NCI-H1417 treated with DMSO at 0.1 percent for 48 hours (cell line): ENCODE measurements around the gene RNASEH2C.
"Not testable (repeated sequence)": the region's sequence is repeated elsewhere in the genome, so short reads cannot be mapped to it uniquely, and the experiment has no call there.

Experiments used
- DNase-seq: peaks from one replicate; lab custom pipeline; 2025; lab: John Stamatoyannopoulos, UW

RNASEH2C gene

DNA sequence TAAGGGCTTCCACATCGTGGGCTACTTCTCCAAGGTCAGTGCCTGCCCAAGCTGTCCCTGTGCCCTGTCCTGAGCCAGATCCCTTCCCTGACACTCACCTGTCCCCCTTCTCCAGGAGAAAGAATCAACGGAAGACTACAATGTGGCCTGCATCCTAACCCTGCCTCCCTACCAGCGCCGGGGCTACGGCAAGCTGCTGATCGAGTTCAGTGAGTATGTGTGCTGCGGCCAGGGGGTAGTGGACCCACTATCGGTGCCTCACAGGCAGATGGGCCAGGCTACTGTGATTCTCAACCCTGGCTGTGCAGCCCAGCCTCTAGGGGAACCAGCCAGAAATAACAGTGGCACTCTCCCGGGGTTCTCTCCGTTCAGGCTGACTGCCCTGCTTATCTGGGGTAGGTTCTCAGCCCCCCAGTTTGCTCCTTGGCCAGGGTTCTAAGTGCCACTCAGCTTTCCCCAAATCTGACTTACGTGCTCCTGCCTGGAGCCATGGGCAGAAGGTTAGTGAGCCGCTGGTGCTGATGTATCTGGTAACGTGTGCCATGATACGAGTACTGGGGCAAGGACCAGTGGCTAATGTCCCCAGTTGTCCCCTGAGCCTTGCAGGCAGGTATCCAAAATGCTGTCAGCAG, 3.7 kb downstream of the RNASEH2C start:
- no peak for DNase-seq

DNA sequence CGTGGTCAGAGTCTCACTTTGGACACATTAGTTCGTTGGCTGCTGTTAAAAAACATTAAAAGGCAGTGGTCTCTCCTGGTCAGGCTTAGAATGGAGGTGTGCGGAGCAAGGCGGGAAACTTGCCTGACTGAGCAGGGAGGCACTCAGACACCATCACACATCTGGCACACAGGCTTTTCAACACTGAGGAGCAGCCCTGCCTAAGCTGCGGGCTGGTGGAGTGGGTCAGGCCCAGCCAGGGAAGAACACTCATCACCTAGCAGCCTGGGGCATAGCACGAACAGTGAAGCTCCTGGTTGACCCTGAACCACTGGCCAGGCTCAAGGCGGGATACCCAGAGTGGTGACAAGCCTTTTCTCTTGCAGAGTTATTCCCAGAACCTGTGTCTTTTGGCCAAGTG, 4.3 kb downstream of the RNASEH2C start:
- no peak for DNase-seq

DNA sequence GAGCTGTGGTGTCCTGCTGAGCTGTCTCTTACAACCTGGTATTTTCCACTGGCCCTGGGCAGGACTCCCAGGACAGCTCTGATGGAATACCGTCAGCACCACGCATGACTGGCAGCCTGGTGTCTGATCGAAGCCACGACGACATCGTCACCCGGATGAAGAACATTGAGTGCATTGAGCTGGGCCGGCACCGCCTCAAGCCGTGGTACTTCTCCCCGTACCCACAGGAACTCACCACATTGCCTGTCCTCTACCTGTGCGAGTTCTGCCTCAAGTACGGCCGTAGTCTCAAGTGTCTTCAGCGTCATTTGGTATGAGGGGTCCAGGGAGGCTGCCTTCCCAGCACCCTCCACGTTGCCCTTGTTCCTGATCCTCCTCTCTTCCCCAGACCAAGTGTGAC, 6.2 kb downstream of the RNASEH2C start:
- no peak for DNase-seq

DNA sequence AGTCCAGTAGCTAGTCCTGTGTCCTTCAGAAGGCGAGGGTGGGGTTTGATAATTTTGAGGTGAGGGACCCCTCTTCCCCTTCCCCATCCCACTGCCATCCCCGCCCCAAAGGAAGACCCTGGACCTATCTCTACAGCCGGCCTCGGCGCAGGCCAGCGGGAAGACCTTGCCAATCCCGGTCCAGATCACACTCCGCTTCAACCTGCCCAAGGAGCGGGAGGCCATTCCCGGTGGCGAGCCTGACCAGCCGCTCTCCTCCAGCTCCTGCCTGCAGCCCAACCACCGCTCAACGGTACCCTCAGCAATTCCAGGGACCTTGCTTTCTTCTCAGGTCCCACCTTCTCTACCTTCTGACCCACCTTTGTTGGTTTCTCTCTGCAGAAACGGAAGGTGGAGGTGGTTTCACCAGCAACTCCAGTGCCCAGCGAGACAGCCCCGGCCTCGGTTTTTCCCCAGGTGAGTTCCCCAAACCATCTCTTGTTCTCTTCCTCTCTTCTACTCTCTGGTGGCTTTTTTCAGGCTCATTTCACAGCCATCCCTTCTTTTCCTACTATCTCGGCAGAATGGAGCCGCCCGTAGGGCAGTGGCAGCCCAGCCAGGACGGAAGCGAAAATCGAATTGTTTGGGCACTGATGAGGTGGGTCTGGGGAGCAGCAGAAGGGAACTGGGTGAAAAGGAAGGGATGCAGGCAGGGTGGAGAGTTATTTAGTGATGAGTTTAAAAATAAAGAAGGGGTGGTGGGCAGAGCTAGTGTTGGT, 7.2 kb downstream of the RNASEH2C start:
- DNase-seq = no peak

DNA sequence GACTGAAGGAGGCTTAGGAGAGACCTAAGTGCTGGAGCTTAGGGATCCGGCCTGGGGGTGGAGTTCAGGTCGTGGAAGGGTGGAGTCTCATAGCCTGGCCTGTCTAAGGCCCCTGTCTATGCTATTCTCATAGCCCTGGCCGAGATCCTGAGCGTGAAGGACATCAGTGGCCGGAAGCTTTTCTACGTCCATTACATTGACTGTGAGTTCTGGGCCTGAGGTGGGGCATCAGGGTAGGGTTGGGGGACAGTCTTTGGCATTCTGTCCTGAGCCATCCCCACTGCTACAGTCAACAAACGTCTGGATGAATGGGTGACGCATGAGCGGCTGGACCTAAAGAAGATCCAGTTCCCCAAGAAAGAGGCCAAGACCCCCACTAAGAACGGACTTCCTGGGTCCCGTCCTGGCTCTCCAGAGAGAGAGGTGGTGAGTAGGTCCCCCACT, 7.9 kb downstream of the RNASEH2C start:
- no peak for DNase-seq

DNA sequence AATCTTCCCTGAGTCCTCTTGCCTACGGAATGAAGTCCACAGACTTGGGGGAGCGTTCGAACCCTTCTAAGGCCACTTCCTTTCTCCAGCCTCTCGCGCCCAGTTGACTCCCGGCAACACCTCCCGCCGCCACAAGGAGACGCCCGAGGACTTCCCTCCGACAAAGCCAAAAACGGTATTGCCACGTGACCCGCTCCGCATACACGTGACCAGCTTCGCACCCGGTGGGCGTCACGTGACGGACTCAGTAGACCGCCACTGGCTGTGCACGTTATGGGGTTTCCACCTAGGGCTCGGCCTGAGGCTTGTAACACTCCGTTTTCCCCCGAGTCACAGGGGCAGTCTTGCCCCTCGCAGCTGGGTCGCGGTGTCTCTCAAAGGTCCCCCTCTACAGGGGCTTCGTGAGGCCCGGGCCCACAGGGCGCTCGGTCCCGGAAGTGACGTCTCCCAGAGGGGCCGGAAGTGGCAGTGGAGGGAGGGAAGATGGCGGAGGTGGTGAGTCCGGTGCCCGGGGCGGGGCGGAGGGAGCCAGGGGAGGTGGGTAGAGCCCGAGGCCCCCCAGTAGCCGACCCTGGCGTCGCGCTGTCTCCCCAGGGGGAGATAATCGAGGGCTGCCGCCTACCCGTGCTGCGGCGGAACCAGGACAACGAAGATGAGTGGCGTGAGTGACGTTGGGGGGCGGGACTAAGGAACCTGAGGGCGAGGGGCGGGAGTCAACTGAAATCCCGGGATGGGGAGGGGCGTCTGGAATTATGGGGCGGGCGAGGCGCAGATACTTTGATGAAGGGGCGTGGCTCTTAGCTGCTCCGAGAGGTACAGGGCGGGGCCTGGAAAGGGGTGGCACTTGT, 8.6 kb downstream of the RNASEH2C start, which contains the start of gene KAT5:
Gene KAT5, plus strand, starts transcription at position 468 of the 848 bp plus-strand sequence. Its CDS starts 16 bp downstream, at position 484.
- DNase-seq = peak; percentile 91

DNA sequence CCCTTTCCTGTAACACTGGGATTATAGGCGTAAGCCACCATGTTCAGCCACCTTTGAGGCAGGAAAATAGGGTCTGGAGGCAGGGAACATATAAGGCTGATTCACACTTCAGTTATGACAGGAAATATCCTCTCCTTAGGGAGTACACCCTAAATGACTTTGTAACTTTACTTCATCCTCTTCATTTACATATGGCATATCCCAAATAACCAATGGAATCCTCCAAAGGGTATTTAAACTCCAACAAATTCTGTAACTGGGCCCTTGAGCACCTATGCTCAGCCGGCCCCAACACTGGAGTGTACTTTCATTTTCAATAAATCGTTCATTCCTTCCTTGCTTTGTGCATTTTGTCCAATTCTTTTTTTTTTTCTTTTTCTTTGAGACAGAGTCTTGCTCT, 10.2 kb downstream of the RNASEH2C start:
- no peak for DNase-seq

DNA sequence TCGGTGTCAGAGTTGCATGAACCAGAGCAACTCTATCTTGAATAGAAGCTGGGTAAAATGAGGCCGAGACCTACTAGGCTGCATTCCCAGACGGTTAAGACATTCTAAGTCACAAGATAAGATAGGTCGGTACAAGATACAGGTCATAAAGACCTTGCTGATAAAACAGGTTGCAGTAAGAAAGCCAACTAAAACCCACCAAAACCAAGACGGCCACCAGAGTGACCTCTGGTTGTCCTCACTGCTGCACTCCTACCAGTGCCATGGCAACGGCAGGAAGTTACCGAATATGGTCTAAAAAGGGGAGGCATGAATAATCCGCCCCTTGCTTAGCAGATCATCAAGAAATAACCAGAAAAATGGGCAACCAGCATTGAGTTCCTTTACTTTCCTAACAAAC, 10.9 kb downstream of the RNASEH2C start:
- DNase-seq = no peak

DNA sequence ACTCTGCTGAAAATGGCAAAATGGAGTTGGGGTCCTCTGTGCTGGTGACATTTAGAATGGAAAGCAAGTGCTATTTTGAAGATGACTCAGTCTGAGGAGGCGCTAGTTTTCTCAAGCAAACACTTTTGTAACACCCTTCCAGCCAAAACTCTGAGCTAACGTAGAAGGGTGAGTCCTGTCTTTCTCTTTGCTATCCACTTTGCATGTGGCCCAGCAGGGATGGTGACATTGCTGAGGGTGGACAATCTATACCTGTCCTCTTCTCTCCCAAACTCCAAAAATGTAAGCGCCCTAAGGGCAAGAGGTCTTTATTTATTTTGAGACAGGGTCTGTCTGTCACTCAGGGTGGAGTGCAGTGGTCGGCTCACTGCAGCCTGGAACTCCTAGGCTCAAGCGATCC, 12.1 kb downstream of the RNASEH2C start:
- no peak for DNase-seq

DNA sequence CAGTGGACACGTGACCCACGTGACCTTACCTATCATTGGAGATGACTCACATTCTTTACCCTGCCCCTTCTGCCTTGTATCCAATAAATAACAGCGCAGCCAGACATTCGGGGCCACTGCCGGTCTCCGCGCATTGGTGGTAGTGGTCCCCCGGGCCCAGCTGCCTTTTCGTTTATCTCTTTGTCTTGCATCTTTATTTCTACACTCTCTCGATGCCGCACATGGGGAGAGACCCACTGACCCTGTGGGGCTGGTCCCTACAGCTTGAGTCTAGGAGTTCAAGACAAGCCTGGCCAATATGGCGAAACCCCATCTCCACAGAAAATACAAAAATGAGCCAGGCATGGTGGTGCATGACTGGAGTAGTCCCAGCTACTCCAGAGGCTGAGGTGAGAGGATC, 13.6 kb downstream of the RNASEH2C start:
- DNase-seq = not testable (repeated sequence)

DNA sequence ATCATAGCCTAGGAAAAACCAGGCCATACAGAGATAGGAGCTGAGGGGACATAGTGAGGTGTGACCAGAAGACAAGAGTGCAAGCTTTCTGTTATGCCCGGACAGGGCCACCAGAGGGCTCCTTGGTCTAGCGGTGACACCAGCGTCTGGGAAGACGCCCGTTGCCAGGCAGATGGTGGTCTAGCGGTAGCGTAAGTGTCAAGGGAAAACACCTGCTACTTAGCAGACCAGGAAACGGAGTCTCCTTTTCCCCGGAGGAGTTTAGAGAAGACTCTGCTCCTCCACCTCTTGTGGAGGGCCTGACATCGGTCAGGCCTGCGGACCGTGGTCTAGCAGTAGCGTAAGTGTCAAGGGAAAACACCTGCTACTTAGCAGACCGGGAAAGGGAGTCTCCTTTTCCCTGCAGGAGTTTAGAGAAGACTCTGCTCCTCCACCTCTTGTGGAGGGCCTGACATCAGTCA, 14.3 kb downstream of the RNASEH2C start:
- DNase-seq = peak; percentile 22

DNA sequence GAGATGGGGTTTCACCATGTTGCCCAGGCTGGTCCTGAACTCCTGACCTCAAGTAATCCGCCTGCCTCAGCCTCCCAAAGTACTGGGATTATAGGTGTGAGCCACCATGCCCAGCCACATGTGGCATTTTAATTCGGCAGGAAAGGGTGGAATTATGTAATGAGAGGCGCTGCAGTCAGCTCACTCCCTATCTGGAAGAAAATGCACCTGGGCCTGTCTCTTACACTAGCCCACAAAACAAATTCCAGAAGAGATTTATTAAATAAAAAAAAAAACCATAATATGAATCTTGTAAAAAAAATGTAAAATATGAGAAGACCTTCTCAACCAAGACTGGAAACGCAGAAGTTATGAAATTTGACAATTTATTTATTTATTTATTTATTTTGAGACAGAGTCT, 16.8 kb downstream of the RNASEH2C start:
- no peak for DNase-seq

DNA sequence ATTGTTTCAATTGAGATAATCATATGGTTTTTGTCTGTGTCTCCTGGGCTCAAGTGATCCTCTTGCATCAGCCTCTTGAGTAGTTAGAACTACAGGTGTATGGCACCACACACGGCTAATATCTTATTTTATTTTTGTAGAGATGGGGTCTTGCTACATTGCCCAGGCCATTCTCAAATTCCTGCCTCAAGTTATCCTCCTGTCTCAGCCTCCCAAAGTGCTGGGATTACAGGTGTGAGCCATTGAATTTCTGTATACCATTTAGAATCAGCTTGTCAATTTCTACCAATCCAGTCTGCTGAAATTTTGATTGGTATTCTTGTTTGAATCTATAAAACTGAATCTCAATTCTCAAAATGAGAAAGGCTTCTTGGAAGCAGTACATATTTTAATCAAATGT, 18.9 kb downstream of the RNASEH2C start:
- DNase-seq = no peak

DNA sequence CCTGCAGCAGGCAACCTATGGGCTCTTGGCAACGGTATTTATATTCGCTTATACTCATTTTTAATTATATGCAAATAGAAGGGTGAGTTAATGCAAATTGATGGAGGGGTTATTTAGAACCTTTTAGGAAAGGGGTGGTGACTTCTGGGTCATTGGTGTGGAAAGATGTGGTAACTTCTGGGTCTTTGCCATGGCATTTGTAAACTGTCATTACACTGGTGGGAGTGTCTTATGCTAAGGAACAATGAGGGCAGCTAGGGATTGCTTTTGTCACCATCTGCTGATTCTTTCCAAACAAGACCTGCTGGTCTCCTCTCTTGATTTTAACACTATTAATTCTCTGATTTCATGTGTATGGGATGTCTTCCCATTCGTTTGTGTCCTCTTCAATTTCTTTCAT, 20.2 kb downstream of the RNASEH2C start:
- DNase-seq = no peak

DNA sequence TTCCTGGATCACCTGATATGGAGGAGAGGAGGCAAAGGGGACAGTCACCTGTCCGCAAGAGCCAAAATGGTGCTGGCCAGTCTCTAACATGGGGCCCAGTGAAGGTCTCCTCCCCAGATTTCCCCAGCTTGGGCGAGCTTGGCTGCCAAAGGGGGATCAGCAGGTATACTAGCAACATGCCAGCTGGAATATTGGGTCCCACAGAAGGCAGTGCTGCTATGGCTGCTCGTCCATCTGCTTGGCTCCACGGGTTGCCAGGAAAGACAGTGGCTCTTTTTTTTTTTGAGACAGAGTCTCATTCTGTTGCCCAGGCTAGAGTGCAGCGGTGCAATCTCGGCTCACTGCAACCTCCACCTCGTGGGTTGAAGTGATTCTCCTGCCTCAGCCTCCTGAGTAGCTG, 21.3 kb downstream of the RNASEH2C start:
- no peak for DNase-seq

DNA sequence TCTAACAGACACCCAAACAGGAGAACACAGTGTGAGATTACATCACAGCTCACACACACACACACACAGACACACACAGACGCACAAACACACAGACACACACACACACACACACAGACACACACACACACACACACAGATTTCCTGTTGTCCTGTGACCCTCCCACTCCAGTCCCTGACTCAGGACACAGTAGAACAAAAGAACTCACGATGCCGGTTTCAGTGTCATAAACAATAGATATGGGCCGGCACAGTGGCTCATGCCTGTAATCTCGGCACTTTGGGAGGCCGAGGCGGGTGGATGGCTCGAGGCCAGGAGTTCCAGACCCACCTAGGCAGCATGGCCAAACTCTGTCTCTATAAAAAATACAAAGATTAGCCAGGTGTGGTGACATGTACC, 22.4 kb downstream of the RNASEH2C start:
- no peak for DNase-seq

DNA sequence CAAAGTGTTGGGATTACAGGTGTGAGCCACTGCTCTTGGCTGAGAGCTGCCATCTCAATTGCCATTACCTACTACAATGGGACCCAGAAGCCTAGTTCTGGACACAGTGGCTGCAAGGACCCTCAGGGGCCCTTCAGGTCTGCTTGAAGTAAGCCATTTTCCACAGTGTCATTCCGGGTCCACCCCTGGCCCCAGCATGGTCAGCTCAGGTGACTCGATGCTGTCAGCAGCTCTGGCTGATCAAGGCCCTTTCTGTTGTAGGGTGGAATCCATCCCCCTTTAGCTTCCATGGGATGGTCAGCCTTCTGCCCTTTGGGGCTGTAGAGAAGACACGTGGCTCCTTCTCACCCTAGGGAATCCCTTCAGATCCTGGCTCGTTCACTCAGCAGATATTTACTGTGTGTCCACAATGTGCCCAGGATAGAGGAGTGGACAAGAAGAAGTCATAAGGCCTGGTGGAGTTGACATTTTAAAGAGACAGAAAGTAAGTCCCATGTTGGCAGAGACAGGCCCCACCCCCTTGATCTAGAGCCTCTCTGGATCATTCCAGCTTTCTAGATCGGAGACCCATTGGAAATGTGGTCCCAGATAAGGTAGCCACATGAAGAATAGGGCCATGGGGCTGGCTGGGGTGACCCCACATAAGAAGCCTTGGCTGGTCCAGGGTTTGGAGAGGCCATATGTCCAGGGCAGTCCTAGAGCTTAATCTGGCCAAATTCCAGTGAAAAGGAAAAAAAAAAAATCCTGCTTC, 23.6 kb downstream of the RNASEH2C start:
- no peak for DNase-seq

DNA sequence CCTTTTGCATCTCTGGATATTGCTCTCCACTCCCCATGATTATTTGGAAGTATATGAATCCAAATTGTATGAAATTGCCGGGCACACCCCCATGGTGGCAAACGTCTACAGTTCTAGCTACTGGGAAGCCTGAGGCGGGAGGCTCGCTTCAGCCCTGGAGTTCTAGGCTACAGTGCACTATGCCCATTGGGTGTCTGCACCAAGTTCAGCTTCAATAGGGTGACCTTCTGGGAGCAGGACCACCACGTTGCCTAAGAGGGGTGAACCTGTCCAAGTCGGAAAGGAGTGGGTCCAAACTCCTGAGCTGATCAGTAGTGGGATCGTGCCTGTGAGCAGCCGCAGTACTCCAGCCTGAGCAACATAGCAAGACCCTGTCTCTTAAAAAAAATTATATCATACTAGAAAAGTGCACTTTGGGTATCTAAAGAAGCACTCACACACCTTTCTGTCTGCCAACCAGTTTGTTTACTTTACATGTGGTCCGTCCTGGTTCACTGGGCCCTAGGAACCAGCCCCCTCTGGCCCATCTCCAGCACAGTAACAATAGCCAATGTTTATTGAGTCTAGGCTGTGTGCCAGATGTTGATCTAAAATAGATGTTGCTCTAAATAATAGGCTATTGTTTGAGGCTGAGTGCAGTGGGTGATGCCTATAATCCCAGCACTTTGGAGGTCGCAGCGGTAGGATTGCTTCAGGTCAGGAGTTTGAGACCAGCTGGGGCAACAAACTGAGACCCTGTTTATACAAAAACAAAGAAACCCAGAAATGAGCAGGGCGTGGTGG, 24.9 kb downstream of the RNASEH2C start:
- DNase-seq = peak; percentile 49

DNA sequence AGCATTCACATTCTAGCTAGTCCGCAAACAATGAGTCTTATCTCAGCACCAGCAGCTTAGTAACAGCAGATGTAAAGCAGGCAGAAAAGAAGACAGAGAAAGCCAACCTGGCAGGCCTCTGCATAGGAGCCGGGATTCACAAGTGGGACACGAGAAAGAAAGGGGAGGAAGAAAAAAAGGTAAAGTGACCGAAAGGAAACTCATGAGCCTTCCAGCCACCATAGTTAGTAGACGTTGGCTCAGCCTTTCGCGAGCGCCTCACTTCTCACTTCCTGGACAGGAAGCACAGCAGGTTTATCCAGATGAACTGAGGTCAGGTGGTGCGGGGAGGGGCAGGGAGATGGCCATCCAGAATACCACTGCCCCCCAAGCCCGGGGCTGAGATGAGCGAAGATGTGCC, 28.2 kb downstream of the RNASEH2C start:
- DNase-seq = no peak

DNA sequence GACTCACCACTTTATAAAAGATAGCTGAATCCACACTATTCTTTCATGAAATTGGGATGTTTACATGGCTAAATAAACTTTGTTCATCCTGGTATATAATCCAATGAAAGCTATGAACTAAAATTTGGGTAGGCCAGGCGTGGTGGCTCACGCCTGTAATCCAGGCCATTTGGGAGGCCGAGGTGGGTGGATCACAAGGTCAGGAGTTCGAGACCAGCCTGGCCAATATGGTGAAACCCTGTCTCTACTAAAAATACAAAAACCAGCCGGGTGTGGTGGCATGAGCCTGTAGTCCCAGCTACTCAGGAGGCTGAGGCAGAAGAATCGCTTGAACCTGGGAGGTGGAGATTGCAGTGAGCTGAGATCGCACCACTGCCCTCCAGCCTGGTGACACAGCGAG, 28.8 kb downstream of the RNASEH2C start:
- DNase-seq = not testable (repeated sequence)

DNA sequence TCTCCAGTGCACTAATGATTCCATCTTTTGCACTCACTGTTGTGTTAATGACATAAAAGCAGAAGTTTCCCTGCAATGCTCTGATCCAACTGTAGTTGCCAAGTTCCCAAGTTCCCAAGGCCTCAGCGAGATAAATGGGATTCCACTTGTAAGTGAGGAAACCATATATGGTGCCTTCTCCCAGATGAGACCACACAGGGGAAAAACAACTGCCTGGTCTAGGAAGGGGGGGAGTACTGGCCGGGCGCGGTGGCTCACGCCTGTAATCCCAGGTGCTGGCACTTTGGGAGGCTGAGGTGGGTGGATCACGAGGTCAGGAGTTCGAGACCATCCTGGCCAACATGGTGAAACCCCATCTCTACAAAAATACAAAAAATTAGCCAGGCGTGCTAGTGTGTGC, 34.6 kb downstream of the RNASEH2C start:
- no peak for DNase-seq
